Measurements from ENCODE around the gene MAP6.
"Not testable (repeated sequence)": the region's sequence is repeated elsewhere in the genome, so short reads cannot be mapped to it uniquely, and the experiment has no call there.

The MAP6 gene
- long read RNA-seq, donor 1, full-length matches to known transcripts: 2 of 2 reads
- long read RNA-seq, donor 1, partial matches to known transcripts: 0 of 2 reads
- long read RNA-seq, donor 1, other reads (novel, unspliced or antisense): 0 of 2 reads
- long read RNA-seq, donor 2, full-length matches to known transcripts: 2 of 2 reads
- long read RNA-seq, donor 2, partial matches to known transcripts: 0 of 2 reads
- long read RNA-seq, donor 2, other reads (novel, unspliced or antisense): 0 of 2 reads
- long read RNA-seq, donor 3, full-length matches to known transcripts: 2 of 2 reads
- long read RNA-seq, donor 3, partial matches to known transcripts: 0 of 2 reads
- long read RNA-seq, donor 3, other reads (novel, unspliced or antisense): 0 of 2 reads
- long read RNA-seq, donor 4, full-length matches to known transcripts: 4 of 4 reads
- long read RNA-seq, donor 4, partial matches to known transcripts: 0 of 4 reads
- long read RNA-seq, donor 4, other reads (novel, unspliced or antisense): 0 of 4 reads
- long read RNA-seq, donor 5, full-length matches to known transcripts: 2 of 8 reads
- long read RNA-seq, donor 5, partial matches to known transcripts: 6 of 8 reads
- long read RNA-seq, donor 5, other reads (novel, unspliced or antisense): 0 of 8 reads
- long read RNA-seq, donor 6, partial matches to known transcripts: 0 of 2 reads
- long read RNA-seq, donor 6, other reads (novel, unspliced or antisense): 0 of 2 reads
- long read RNA-seq, donor 7, full-length matches to known transcripts: 3 of 3 reads
- long read RNA-seq, donor 7, partial matches to known transcripts: 0 of 3 reads
- long read RNA-seq, donor 7, other reads (novel, unspliced or antisense): 0 of 3 reads
- long read RNA-seq, donor 8, full-length matches to known transcripts: 3 of 3 reads
- long read RNA-seq, donor 8, partial matches to known transcripts: 0 of 3 reads
- long read RNA-seq, donor 8, other reads (novel, unspliced or antisense): 0 of 3 reads

DNA sequence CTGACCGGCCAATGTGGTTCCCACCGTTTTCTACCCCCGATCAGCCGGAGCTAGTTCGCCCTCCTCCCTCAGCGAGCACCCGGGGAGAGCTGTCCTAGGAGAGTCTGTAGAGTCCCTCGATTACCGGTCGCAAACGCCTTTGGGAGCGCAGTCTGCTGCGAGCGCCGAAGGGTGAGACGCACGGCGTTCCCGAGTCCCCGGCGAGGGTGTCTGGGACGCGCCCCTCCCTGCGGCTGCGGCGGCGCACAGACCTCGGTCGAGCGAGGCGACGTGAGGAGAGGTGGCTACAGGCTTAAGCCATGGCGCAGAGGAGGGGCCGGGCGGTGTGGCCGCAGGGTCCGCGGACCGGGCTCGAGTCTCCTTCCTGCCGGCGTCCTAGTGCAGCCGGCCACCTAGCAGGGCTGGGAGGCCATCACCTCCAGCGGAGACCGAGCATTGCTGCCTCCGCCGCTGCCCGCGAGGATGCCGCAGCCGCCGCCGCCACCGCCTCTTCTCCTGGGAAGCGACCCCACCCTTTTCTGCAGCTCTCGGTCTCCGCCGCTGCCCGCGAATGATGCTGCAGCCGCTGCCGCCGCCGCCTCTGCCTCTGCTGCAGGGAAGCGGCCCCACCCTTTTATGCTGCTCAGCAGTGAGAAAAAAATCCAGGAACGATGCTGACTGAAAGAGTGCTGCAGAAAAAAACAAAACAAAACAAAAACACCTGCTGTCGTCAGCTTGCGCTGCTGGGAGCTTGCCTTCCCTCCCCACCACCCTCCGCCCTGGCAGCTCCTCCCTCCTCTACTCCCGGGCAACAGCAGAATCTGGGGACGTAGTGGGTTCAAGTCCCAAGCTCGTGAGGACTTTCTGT is at the start of gene MAP6:
TSS of gene MAP6 (minus strand) at position 588 of the 847 bp plus-strand sequence. CDS start 669 bp downstream, outside the sequence.
- DNase-seq: peak; percentile 73

DNA sequence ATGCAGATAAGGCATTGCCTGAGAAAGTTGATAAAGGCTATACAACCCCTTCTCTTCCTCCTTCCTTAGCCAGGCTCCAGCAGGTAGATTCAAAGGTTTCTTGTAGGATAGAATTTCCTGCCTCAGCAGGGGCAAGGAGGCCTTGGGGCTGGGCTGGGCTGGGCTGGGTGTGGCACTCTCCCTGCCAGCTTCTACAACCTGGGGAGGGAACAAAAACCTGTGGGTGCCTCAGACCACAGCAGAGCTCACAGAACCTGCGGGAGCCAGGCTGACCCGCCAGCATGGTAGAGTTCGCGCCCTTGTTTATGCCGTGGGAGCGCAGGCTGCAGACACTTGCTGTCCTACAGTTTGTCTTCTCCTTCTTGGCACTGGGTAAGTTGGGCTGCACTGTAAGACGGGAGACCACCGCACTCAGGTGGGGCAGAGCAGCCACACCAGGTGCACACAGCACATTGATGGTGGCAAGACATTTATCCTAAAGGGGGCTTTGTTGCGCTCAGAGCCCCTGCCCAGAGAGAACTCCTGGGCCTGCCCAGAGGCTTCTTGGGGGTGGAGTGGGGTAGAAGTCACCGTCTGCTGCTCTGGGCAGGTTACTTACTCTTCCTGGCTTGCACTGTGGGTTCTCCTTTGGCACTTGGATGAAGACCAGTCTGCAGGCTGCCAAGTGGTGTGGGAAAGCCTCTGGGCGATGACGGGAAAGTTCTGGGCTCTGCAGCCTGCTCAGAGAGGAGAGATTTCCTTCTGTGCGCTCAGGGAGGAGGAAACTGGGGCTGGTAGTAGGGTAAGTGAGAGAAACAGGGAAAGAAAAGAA is 49.0 kb upstream of the MAP6 start, which contains the start of gene MOGAT2:
TSS of gene MOGAT2 (plus strand) at position 231 of the 811 bp plus-strand sequence. CDS start at position 282, 51 bp downstream.
- no peak for DNase-seq

DNA sequence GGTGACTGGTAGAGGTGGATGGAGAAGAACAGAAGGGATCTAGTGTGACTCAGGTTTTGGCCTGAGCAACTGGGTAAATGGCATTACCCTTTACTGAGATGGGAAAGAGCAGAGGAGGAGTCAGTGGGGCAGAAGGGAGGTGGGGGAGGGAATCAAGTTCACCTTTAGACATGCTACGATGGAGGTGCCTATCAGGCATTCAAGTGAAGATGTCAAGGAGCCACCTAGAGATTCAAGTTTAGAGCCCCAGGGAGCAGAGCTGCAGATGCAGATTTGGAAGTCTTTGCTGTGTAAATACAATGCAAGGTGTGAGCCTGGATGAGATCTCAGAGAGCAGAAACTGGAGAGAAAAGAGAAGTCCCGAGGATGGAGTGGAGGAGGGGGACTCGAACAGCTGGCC is 47.8 kb upstream of the MAP6 start:
- DNase-seq: no peak

DNA sequence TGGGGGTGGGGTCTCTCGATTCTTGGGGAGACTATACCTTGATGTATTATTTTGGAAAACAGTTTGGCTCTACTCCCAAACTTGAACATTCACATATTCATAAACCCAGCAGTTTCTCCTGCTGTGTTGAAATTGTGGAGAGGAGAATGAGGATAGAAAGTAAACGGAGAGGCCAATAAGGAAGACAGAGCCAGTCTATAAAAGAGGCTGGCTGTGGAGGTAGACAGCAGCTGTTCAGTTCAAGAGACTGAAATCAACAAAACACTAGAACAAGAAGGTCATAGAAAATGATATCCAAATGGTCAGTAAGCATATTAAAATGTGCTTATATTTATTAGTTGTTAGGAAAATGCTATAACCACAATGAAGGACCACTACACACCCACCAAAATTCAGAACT is 46.9 kb upstream of the MAP6 start:
- no peak for DNase-seq

DNA sequence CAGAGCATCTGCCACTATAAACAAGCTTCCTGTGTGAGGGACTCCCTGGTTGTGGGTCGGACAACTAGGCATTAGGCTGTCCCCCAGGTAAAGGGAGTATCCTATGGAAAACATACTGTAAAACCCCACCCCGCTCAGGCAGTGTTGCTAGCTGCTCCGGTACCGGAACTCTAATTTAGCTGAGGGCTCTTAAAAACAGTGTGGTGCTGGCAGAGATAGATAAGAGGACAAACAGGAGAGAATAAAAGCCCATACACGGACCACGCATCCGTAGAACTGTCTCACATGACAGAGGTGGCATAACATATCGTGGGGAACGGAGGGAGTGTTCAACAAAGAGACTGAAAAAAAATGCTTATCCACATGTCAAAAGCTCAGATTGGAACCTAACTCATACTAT is 45.4 kb upstream of the MAP6 start:
- DNase-seq: no peak

DNA sequence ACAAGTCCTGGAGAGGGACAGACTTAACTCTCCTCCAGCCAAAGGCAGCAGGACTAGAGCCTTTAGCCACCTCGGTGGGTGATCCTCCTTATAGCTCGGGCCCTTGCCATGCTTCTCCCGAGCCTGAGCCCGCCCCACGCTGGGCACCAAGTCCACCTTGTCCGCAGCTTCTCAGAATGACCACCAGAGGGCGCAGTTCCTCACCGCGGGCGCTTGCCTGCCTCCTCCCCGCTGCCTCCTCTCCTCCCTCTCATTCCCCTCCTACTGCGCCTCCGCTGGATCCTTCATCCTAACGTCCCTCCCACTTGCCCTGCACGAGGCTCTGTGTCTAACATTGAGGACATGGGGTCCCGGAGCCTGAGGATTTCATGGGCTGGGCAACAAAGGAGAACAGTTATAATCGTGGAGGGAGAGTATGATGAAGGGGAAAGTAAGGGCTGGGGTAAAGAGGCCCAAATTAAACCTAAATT is 37.5 kb upstream of the MAP6 start:
- peak; percentile 52 for DNase-seq

DNA sequence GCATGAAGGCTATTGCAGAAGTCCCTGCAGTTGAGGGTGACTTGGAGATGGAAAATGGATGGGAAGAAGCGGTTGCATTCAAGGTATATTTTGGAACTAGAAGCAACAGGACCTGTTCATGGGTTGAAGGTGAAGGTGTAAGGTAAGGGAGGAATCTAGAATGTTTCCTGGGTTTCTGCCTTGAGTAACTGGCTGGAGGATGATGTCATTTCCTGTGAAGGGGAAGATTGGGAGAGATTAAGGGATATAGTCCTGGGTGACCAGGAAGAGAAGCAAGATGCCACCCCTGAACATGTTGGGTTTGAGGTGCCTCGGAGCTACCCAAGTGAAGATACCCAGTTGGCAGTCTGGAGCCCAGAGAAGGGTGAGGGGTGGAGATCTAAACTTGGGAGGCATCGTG is 36.7 kb upstream of the MAP6 start:
- DNase-seq: no peak

DNA sequence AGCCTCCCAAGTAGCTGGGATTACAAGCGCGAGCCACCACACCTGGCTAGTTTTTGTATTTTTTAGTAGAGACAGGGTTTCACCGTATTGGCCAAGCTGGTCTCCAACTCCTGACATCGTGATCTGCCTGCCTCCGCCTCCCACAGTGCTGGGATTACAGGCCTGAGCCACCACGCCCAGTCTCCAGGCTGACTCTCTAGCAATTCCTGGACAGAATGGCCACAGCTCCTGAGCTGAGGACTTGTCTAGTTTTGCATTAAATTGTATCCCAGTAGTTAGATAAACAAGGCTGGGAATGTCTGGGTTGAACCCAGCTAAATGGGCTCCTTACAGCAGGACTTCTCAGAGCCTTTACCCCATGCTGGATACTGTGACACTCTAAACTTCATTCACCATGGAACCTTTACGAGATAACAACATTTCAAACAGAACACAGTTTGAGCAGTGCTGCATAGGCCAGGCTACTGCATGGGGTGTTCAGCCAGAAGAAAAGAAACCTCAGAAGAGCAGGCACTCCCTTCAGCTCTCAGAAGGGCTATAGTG is 34.9 kb upstream of the MAP6 start:
- DNase-seq: no peak

DNA sequence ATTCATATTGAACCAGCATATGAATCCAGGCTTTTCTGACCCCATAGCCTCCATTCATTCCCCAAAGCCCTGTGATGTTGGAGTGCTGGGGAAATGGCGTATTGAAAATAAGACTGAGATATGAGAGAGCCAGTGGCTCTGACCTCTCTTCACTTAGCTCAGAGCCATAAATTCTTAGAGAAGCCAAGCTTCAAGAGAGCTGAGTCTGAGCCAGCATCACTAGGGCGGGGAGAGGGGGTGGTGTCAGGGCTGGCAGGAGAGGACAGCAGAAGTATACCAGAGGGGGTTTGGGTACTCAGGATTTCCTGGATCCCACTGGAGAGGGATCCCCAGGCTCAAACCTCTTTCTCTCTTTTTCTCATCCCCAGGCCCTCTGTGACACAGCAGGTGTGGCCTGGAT is 32.1 kb upstream of the MAP6 start:
- DNase-seq: no peak

DNA sequence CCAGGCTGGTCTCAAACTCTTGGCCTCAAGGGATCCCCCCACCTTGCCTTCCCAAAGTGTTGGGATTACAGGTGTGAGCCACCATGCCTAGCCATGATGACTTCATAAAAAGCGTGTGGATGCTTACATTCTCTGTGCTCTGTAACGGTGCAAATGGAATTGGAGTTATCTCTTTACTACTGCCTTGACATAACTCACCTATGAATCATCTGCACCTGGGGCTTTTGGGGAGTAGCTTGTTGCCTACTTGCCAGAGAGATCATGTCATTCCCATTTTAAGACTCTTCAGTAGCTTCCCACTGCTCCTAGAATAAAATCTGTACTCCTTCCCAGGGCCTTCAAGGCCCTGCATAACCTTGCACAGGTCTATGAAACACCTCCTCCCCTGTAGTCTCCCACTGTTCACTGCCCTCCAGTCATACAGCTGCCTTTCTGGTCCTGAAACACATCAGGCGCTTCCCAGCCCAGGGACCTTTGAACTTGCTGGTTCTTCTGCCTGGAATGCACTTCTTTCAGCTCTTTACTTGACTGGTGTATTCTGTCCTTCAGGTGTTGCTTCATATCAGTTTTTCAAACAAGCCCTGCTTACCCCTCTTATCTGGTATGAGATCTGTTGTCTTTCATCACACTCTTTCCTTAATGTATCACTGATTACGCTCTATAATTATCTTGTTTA is 29.2 kb upstream of the MAP6 start:
- DNase-seq: no peak

DNA sequence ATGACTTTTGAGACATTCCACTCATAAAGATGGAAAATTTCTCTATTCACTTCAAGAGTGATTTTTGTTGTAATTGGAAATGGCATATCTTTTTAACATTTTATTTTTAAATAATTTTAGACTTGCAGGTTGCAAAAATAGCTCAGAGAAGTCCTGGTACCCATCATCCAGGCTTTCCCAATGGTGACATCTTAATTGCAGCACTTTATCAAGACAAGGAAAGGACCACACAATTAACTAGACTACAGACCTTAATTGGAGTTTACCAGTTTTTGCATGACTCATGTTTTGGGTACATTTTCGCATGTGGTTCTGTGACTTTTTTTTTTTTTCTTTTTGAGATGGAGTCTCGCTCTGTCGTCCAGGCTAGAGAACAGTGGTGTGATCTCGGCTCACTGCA is 23.0 kb upstream of the MAP6 start:
- DNase-seq: no peak

DNA sequence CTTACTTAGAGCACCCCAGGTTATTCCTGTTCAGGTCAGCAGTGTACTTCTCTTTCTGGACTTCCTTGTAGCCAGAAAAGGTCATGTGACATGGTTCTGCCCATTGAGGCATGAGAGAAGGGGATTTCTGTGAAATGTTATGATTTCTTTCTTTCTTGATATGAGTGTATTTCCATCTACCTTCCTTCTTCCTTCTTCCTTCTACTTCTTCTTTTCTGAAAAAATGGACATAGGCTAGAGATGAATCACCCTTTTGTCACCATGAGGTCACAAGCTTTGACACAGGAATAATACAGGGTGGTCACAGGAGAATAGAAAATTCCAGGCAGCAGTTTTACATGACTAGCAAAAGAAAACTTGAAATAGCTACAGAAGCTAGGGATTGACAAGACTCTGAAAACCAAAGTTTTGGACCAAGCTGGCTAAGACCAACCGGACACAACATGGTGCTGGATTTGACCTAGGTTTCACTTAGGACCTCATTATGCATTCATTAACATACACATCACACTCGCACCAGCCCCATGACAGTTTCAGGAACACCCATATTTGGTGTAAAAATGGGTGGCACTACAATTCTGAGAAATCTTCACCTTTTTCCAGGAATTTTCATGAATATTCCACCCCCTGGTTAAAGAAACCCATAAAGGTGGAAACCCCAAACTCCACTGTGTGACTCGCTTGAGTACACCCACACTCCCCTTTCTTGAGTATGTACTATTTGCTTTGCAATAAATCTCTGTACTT is 21.2 kb upstream of the MAP6 start:
- DNase-seq: no peak

DNA sequence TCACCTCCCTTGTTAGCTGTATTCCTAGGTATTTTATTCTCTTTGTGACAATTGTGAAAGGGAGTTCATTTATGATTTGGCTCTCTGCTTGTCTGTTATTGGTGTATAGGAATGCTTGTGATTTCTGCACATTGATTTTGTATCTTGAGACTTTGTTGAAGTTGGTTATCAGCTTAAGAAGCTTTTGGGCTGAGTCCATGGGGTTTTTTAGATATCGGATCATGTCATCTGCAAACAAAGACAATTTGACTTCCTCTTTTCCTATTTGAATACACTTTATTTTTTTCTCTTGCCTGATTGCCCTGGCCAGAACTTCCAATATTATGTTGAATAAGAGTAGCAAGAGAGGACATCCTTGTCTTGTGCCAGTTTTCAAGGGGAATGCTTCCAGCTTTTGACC is 15.0 kb upstream of the MAP6 start:
- not testable (repeated sequence) for DNase-seq

DNA sequence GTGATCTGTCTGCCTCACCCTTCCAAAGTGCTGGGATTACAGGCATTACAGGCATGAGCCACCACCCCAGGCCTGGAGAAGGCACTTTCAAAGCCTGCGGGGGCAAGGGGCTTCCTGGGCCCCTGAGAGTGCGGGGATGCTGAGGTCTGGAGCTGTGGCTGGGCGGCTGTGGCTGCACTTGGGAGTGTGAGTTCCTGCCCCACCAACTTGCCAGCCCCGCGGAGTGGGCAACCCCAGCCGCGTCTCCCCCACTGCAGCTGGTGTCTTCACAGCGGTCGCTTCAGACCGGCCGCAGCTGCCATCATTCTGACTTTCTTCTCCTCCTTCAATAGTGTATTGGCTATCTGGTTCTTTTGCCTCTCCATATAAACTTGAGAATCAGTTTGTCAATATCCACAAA is 10.7 kb upstream of the MAP6 start:
- DNase-seq: no peak

DNA sequence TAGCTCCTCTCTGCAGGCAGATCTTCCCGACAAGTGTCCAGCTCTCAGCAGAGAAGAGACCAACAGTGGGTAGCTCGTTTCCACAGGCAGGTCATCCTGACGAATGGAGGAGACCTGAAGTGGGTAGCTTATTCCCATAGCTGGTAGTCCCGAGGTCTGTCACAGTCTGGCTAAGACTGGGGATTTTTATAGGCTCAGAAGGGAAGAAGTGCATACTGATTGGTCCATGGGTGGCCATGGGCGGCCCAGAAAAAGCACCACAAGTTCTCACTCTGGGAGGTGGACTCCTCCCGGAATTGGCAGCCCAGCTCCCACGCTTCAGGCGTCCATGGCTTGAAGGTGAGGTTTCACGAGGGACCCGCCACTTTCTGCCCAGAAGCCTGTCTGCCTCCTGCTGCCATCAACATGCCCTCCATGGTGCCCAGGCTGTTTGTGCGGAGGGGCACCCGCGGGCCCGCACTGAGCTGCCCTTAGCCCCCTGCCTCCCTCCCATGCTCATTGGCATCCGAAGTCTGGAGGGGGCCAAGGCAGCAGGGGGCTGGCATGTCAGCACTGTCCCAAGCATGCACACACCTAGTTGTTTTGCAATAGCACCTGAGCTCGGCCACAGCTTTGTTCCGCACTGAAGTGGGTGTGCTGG is 9.9 kb upstream of the MAP6 start:
- DNase-seq: no peak

DNA sequence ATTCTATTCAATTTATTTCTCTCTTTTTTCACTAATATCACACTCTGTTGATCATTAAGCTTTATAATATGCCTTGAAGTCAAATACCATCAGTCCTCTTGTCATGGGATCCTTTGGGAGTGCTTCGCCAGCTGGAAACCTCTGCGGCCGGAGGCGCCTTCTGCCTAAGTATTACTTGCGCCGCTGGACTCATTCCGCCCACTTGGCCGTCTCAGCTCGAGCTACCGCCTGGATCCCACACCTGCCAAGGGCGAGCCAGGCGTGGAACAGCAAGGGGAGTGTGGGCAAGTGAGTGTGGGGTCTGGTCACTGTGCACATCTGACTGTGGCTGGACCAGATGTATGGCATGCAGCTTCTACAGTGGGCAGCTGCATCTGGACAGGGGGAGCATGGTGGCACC is 9.1 kb upstream of the MAP6 start:
- no peak for DNase-seq

DNA sequence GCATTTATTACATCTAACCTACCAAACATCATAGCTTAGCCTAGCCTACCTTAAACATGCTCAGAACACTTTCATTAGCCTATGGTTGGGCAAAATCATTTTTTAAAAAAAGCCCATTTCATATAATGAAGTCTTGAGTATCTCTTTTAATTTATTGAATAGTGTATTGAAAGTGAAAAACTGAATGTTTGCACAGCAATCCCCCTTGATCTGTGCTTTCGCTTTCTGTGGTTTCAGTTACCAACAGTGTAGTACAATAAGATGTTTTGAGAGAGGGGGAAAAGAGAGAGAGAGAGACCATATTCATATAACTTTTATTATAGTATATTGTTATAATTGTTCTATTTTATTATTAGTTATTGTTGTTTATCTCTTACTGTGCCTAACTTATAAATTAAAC is 8.4 kb upstream of the MAP6 start:
- DNase-seq: no peak

DNA sequence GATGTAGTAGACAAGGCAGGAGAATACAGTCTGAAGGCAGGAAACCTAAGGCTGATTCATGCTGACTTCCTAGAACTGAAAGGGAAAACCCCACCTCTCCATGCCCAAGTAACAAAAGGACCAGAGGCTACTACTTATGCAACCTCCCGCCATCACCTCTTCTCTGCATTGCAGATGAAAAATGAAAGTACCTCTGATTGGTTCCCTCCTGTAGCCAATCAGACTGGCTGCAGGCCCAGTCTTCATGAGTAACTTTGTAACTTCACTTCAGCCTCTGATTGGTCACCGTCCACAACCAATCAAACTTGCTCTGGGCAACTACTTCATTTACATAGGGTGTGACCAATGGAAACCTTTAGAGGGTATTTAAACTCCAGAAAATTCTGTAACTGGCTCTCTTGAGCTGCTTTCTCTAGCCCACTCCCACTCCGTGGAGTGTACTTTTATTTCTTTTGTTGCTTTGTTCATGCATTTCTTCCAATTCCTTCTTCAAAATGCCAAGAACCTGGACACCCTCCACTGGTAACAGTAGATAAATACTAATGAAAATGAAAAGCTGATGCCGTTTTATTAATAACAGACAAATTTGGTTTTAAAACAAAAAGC is 5.2 kb upstream of the MAP6 start:
- no peak for DNase-seq
